SK-N-SH treated with all-trans-retinoic acid at 6 μM for 48 hours (cell line): Measurements from ENCODE around the gene TAOK3.

Experiments
- CREB5 ChIP-seq: fragments of 250-450 bp; sonication (Bioruptor Pico); IDR thresholded peaks from 2 replicates; pipeline ENCODE4 v1.5.1; 2020; ENCODE audit warnings: low read depth, mild to moderate bottlenecking, moderate library complexity
- POU6F1 ChIP-seq: fragments of 250-450 bp; sonication (Bioruptor Pico); IDR thresholded peaks from 2 replicates; pipeline ENCODE4 v1.8.0; 2021; ENCODE audit warnings: low read depth, mild to moderate bottlenecking, moderate library complexity, borderline replicate concordance
- PPARA ChIP-seq: fragments of 250-450 bp; sonication (Bioruptor Pico); IDR thresholded peaks from 2 replicates; pipeline ENCODE4 v1.5.0; 2020; ENCODE audit warnings: mild to moderate bottlenecking, borderline replicate concordance
- TOX ChIP-seq: fragments of 250-450 bp; sonication (Bioruptor Pico); IDR thresholded peaks from 2 replicates; pipeline ENCODE4 v1.8.0; 2021; ENCODE audit warnings: mild to moderate bottlenecking, moderate library complexity, borderline replicate concordance
- ZFP3 ChIP-seq: fragments of 250-450 bp; sonication (Bioruptor Pico); IDR thresholded peaks from 2 replicates; pipeline ENCODE4 v1.5.0; 2020; ENCODE audit warnings: mild to moderate bottlenecking, moderate library complexity
- ZNF70 ChIP-seq: fragments of 450-650 bp; formaldehyde crosslinking; IDR thresholded peaks from 2 replicates; pipeline ENCODE4 v1.5.0; 2020; ENCODE audit warnings: mild to moderate bottlenecking, moderate library complexity
- TF ChIP-seq, protein P1 (sequence below): fragments of 250-450 bp; sonication (Bioruptor Pico); IDR thresholded peaks from 2 replicates; pipeline ENCODE4 v1.8.0; 2020; ENCODE audit warnings: mild to moderate bottlenecking, moderate library complexity, borderline replicate concordance

GRCh38 chr12:118350908-118351559, 21.7 kb downstream of the TAOK3 start:
- TF ChIP-seq ZFP3 (CRISPR knock-in tag) (no peak), PPARA (CRISPR knock-in tag) (no peak), ZNF70 (CRISPR knock-in tag) (no peak), CREB5 (CRISPR knock-in tag) (no peak), TOX (CRISPR knock-in tag) (no peak), POU6F1 (CRISPR knock-in tag) (no peak)
- TF ChIP-seq, protein P1, sequence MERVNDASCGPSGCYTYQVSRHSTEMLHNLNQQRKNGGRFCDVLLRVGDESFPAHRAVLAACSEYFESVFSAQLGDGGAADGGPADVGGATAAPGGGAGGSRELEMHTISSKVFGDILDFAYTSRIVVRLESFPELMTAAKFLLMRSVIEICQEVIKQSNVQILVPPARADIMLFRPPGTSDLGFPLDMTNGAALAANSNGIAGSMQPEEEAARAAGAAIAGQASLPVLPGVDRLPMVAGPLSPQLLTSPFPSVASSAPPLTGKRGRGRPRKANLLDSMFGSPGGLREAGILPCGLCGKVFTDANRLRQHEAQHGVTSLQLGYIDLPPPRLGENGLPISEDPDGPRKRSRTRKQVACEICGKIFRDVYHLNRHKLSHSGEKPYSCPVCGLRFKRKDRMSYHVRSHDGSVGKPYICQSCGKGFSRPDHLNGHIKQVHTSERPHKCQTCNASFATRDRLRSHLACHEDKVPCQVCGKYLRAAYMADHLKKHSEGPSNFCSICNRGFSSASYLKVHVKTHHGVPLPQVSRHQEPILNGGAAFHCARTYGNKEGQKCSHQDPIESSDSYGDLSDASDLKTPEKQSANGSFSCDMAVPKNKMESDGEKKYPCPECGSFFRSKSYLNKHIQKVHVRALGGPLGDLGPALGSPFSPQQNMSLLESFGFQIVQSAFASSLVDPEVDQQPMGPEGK (CRISPR knock-in tag), result no peak
